HEK293 (cell line): ENCODE measurements around the gene SEM1.
A peak's percentile ranks its signal among the peaks of the same experiment; 100 is the strongest.

Experiments
- CTCF ChIA-PET: fragments of 350-600 bp; formaldehyde crosslinking; extraction: SDS; loops from one replicate; lab custom pipeline; 2021; ENCODE audit warnings: antibody characterized with exemption; lab: Yijun Ruan, JAX
- POLR2A ChIA-PET: fragments of 300-600 bp; formaldehyde crosslinking; extraction: SDS; loops from one replicate; lab custom pipeline; 2020; ENCODE audit warnings: antibody characterized with exemption, inconsistent platforms; lab: Yijun Ruan, JAX
- H3K27ac ChIP-seq: fragments of 200-500 bp; sonication (Bioruptor generic); 2 replicates; pipeline ENCODE4 v1.5.1; 2014; ENCODE audit warnings: low read depth, low read length, control low read depth, inconsistent platforms; ENCODE audit errors: extremely low read depth
- H3K36me3 ChIP-seq, 2 experiments: fragments of 200-500 bp in 1 of 2; sonication (Bioruptor generic) in 1 of 2; 1 replicate in 1 of 2; 2 replicates in 1 of 2; pipeline ENCODE4 v1.5.1; 2014 to 2017; ENCODE audit warnings: inconsistent platforms in 2 of 2, low read length in 2 of 2; ENCODE audit not compliant: control insufficient read depth in 2 of 2, insufficient read depth in 1 of 2
- H3K4me1 ChIP-seq: fragments of 200-500 bp; sonication (Bioruptor generic); 2 replicates; pipeline ENCODE4 v1.5.1; 2014; ENCODE audit warnings: mild to moderate bottlenecking, low read length, inconsistent platforms; ENCODE audit not compliant: control insufficient read depth, insufficient read depth
- H3K4me3 ChIP-seq: 2 replicates; pipeline ENCODE4 v1.5.1; 2011; ENCODE audit warnings: low read depth, mild to moderate bottlenecking, control low read depth, low read length, moderate library complexity
- H3K9me3 ChIP-seq: fragments of 200-500 bp; sonication (Bioruptor generic); 2 replicates; pipeline ENCODE4 v1.5.1; 2014; ENCODE audit warnings: low read depth, low read length, inconsistent platforms; ENCODE audit not compliant: control insufficient read depth, insufficient read depth
- REPIN1 ChIP-seq: fragments of 450-650 bp; formaldehyde crosslinking; IDR thresholded peaks from 2 replicates; pipeline ENCODE4 v1.5.1; 2017; ENCODE audit warnings: missing biosample characterization, missing genetic modification characterization, low read depth
- YY1 ChIP-seq: fragments of 450-650 bp; formaldehyde crosslinking; IDR thresholded peaks from 2 replicates; pipeline ENCODE4 v1.5.1; 2018; ENCODE audit warnings: missing biosample characterization, missing genetic modification characterization
- ZFHX2 ChIP-seq: fragments of 450-650 bp; formaldehyde crosslinking; conservative IDR thresholded peaks from 2 replicates; pipeline ENCODE4 v1.5.1; 2016; ENCODE audit warnings: missing biosample characterization, missing genetic modification characterization
- ZIC2 ChIP-seq: fragments of 450-650 bp; formaldehyde crosslinking; IDR thresholded peaks from 2 replicates; pipeline ENCODE4 v1.5.1; 2016; ENCODE audit warnings: missing biosample characterization, missing genetic modification characterization
- ZNF112 ChIP-seq: fragments of 450-650 bp; formaldehyde crosslinking; IDR thresholded peaks from 2 replicates; pipeline ENCODE4 v1.5.0; 2017; ENCODE audit warnings: missing biosample characterization, missing genetic modification characterization
- ZNF138 ChIP-seq: fragments of 450-650 bp; formaldehyde crosslinking; IDR thresholded peaks from 2 replicates; pipeline ENCODE4 v1.5.1; 2016; ENCODE audit warnings: missing biosample characterization, missing genetic modification characterization, borderline replicate concordance
- ZNF211 ChIP-seq: fragments of 450-650 bp; formaldehyde crosslinking; IDR thresholded peaks from 2 replicates; pipeline ENCODE4 v1.5.1; 2016; ENCODE audit warnings: low read depth, missing biosample characterization, missing genetic modification characterization
- ZNF366 ChIP-seq: fragments of 450-650 bp; formaldehyde crosslinking; conservative IDR thresholded peaks from 2 replicates; pipeline ENCODE4 v1.5.1; 2016; ENCODE audit warnings: missing biosample characterization, missing genetic modification characterization
- ZNF433 ChIP-seq: fragments of 450-650 bp; formaldehyde crosslinking; IDR thresholded peaks from 2 replicates; pipeline ENCODE4 v1.5.1; 2016; ENCODE audit warnings: missing biosample characterization, missing genetic modification characterization, low read depth
- ZNF514 ChIP-seq: fragments of 450-650 bp; formaldehyde crosslinking; IDR thresholded peaks from 2 replicates; pipeline ENCODE4 v1.5.1; 2016; ENCODE audit warnings: missing biosample characterization, missing genetic modification characterization
- ZNF521 ChIP-seq: fragments of 450-650 bp; formaldehyde crosslinking; IDR thresholded peaks from 2 replicates; pipeline ENCODE4 v1.5.1; 2017; ENCODE audit warnings: missing biosample characterization, mild to moderate bottlenecking, missing genetic modification characterization
- ZNF548 ChIP-seq: fragments of 450-650 bp; formaldehyde crosslinking; IDR thresholded peaks from 2 replicates; pipeline ENCODE4 v1.5.1; 2016; ENCODE audit warnings: missing biosample characterization, missing genetic modification characterization
- ZNF600 ChIP-seq: fragments of 450-650 bp; formaldehyde crosslinking; IDR thresholded peaks from 2 replicates; pipeline ENCODE4 v1.5.1; 2016; ENCODE audit warnings: missing biosample characterization, missing genetic modification characterization
- ZNF692 ChIP-seq: fragments of 450-650 bp; formaldehyde crosslinking; IDR thresholded peaks from 2 replicates; pipeline ENCODE4 v1.5.1; 2016; ENCODE audit warnings: missing biosample characterization, missing genetic modification characterization
- ZNF704 ChIP-seq: fragments of 450-650 bp; formaldehyde crosslinking; IDR thresholded peaks from 2 replicates; pipeline ENCODE4 v1.5.1; 2016; ENCODE audit warnings: missing biosample characterization, missing genetic modification characterization
- ZXDB ChIP-seq: fragments of 450-650 bp; formaldehyde crosslinking; IDR thresholded peaks from 2 replicates; pipeline ENCODE4 v1.5.1; 2016; ENCODE audit warnings: missing biosample characterization, missing genetic modification characterization
- TF ChIP-seq, protein P1 (sequence below): fragments of 450-650 bp; formaldehyde crosslinking; IDR thresholded peaks from 2 replicates; pipeline ENCODE4 v1.5.1; 2016; ENCODE audit warnings: missing biosample characterization, missing genetic modification characterization

SEM1 gene

DNA sequence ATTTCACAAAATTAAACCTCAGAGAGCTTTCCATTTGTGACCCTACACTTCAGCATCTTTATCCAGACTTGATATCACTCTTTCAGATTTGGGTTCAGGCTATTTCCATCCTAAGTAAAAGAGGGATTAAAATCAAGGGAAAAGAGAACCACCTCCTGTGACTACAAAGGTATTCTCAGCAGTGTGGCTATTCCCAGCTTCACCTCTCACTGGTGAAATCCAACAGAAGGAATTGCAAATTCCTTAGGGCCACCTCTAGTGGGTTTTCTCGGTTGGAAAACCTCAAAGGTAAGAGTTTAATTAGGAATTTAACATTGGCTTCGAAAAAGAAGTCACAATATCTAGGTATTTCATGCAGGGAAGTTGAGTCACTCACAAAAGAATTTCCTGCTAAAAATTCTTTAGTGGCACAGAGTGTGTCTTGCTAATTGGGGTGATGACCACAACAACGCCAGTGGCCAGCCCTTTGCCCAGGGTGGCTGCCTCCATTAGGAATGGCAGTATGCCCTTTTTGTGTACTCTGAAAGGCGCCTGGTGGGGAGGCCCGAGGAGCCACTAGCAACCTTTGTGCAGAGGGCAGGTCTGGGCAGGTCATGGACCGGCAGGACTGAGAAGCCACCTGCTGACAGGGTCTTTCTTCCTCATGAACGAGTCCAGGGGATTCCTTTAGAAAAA is 52.2 kb downstream of the SEM1 start:
- H3K4me1 ChIP-seq = no peaks in the 10 kb centered on the region; the same call in 1 of the 2 replicates
- POLR2A ChIA-PET = no interaction called here
- CTCF ChIA-PET = no interaction called here
- TF ChIP-seq ZNF211 (no peak), ZIC2 (tag by site-specific recombination) (0 out of 2 replicates have a peak, but pooled peaks have one; percentile 22)
- TF ChIP-seq, all 188 proteins: peak for 1
- Histone ChIP-seq H3K36me3 (no peaks in the 10 kb centered on the region), H3K4me3 (no peak overlapping the region), H3K27ac (no peak overlapping the region), H3K9me3 (no peaks in the 10 kb centered on the region)

- ChIA-PET CTCF (interaction anchor here (0.6 kb wide), 1 partner anchor 49 kb away, joined by 3 read pairs; no protein-coding TSS in a partner anchor), POLR2A (no interaction called here)
- Histone ChIP-seq H3K9me3 (no peaks in the 10 kb centered on the region), H3K36me3 (no peaks in the 10 kb centered on the region)
- no peak for TF ChIP-seq ZNF521 (tag by site-specific recombination)
- no peak for TF ChIP-seq ZNF692 (tag by site-specific recombination)
- no peak for TF ChIP-seq ZNF548 (tag by site-specific recombination)
- TF ChIP-seq REPIN1 = no peak
- no peak for TF ChIP-seq ZNF514 (tag by site-specific recombination)
- TF ChIP-seq ZNF704 = no peak
- no peak for TF ChIP-seq ZNF600
- TF ChIP-seq ZXDB (tag by site-specific recombination) = no peak
- no peak for TF ChIP-seq ZFHX2 (tag by site-specific recombination)
- TF ChIP-seq YY1 (tag by site-specific recombination) = no peak
- no peak for TF ChIP-seq ZNF138 (tag by site-specific recombination)
- TF ChIP-seq, protein P1, sequence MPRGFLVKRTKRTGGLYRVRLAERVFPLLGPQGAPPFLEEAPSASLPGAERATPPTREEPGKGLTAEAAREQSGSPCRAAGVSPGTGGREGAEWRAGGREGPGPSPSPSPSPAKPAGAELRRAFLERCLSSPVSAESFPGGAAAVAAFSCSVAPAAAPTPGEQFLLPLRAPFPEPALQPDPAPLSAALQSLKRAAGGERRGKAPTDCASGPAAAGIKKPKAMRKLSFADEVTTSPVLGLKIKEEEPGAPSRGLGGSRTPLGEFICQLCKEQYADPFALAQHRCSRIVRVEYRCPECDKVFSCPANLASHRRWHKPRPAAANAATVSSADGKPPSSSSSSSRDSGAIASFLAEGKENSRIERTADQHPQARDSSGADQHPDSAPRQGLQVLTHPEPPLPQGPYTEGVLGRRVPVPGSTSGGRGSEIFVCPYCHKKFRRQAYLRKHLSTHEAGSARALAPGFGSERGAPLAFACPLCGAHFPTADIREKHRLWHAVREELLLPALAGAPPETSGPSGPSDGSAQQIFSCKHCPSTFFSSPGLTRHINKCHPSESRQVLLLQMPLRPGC (tag by site-specific recombination) = no peak
- no peak for TF ChIP-seq ZNF366
- no peak for TF ChIP-seq ZNF433 (tag by site-specific recombination)
- TF ChIP-seq, all 188 proteins: peak for 0
- no peaks in the 10 kb centered on the region; the same call in 1 of the 2 replicates for H3K4me1 ChIP-seq
- no peak overlapping the region for H3K4me3 ChIP-seq
- H3K27ac ChIP-seq = no peak overlapping the region
Measured at GRCh38 chr7:96655956-96656355, 53.7 kb downstream of the SEM1 start.

- CTCF ChIA-PET = no interaction called here
- H3K4me3 ChIP-seq = no peak overlapping the region
- POLR2A ChIA-PET = no interaction called here
- H3K4me1 ChIP-seq = no peaks in the 10 kb centered on the region; the same call in 1 of the 2 replicates
- TF ChIP-seq ZIC2 (tag by site-specific recombination) = peak; percentile 63
- no peak for TF ChIP-seq ZNF366
- no peak for TF ChIP-seq ZNF112 (tag by site-specific recombination)
- no peaks in the 10 kb centered on the region for H3K36me3 ChIP-seq
- no peak overlapping the region for H3K27ac ChIP-seq
- no peaks in the 10 kb centered on the region for H3K9me3 ChIP-seq
Measured at GRCh38 chr7:96654630-96655188, 54.9 kb downstream of the SEM1 start.
